BJ (cell line): ENCODE data around the gene UBA5. TPM values are rescaled to one million over a fixed set of nuclear protein-coding genes. Genes with fewer than 3 reads are reported as not detected.
"Not testable (repeated sequence)": the region's sequence is repeated elsewhere in the genome, so short reads cannot be mapped to it uniquely, and the experiment has no call there.

Experiments
- CTCF ChIA-PET: fragments of 350-600 bp; formaldehyde crosslinking; extraction: SDS; loops from one replicate; lab custom pipeline; 2021; ENCODE audit warnings: antibody characterized with exemption, inconsistent platforms; lab: Yijun Ruan, JAX
- POLR2A ChIA-PET: fragments of 300-600 bp; sonication (Branson Sonifier 250); formaldehyde crosslinking; extraction: SDS; loops from one replicate; lab custom pipeline; 2021; ENCODE audit warnings: antibody characterized with exemption; lab: Charles Lee
- DNase-seq: peaks from one replicate; pipeline ENCODE4 v3.0.0-alpha.2; 2011; ENCODE audit warnings: low read depth
- H3K27me3 ChIP-seq: 2 replicates; pipeline ENCODE4 v1.6.0; 2011; ENCODE audit warnings: low read length; ENCODE audit not compliant: control insufficient read depth, insufficient read depth
- H3K36me3 ChIP-seq: 2 replicates; pipeline ENCODE4 v1.5.1; 2011; ENCODE audit warnings: low read length; ENCODE audit not compliant: control insufficient read depth, insufficient read depth
- H3K4me3 ChIP-seq: 2 replicates; pipeline ENCODE4 v1.5.1; 2011; ENCODE audit warnings: low read depth, mild to moderate bottlenecking, control low read depth, low read length
- polyA plus RNA-seq: library from polyadenylated mRNA; depleted of rRNA; stranded (reverse); fragments of >200 nt; gene quantifications from 2 replicates; pipeline ENCODE4 v1.2.3, GENCODE V29; 2011
- TF ChIP-seq, protein P1 (sequence below): IDR thresholded peaks from 2 replicates; pipeline ENCODE4 v1.5.1; 2011; ENCODE audit warnings: low read depth, mild to moderate bottlenecking, control low read depth, inconsistent platforms, low read length, moderate library complexity; ENCODE audit not compliant: insufficient read depth

Gene UBA5
- polyA plus RNA-seq, 1 experiment = 26.2 TPM

DNA sequence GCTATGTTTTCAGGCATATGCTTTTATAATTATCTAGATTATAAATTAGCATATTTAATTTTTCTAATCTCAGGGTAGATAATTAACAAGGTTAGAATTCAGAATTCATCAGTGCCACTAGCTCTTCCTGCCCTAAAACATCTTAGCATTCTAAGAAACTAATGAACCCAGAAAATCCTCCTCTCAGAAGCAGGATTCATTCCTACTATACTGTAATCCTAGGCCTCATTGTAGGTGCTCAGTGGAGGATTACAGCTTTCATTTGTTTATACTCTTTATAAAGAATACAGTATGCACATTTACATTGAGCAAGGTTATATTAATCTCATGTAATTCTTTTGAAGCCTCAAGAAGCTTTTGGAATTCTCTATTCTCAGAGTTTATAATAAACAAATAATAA, 21.4 kb upstream of the UBA5 start:
- DNase-seq = no peak
- CTCF ChIA-PET = interaction anchor here (0.6 to 6.7 kb wide), 3 partner anchors 95 to 102 kb away, joined by 3 to 137 read pairs (median 3); no protein-coding TSS in a partner anchor
- POLR2A ChIA-PET = no interaction called here
- TF ChIP-seq, protein P1, sequence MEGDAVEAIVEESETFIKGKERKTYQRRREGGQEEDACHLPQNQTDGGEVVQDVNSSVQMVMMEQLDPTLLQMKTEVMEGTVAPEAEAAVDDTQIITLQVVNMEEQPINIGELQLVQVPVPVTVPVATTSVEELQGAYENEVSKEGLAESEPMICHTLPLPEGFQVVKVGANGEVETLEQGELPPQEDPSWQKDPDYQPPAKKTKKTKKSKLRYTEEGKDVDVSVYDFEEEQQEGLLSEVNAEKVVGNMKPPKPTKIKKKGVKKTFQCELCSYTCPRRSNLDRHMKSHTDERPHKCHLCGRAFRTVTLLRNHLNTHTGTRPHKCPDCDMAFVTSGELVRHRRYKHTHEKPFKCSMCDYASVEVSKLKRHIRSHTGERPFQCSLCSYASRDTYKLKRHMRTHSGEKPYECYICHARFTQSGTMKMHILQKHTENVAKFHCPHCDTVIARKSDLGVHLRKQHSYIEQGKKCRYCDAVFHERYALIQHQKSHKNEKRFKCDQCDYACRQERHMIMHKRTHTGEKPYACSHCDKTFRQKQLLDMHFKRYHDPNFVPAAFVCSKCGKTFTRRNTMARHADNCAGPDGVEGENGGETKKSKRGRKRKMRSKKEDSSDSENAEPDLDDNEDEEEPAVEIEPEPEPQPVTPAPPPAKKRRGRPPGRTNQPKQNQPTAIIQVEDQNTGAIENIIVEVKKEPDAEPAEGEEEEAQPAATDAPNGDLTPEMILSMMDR = no peak
- Histone ChIP-seq H3K27me3 (no peaks in the 10 kb centered on the region), H3K4me3 (no peak overlapping the region), H3K36me3 (no peaks in the 10 kb centered on the region)

DNA sequence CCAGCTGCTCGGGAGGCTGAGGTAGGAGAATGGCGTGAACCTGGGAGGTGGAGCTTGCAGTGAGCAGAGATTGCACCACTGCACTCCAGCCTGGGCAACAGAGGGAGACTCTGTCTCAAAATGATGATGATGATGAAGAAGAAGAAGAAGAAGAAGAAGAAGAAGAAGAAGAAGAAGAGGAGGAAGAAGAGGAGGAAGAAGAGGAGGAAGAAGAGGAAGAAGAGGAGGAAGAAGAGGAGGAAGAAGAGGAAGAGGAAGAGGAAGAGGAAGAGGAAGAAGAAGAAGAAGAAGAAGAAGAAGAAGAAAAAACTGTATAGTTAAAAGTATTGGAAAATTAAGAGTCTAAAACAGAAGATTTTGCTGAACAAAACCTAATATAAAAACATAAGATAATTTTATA, 18.7 kb upstream of the UBA5 start:
- H3K36me3 ChIP-seq, DNase-seq, H3K27me3 ChIP-seq, H3K4me3 ChIP-seq: not testable (repeated sequence)
- ChIA-PET CTCF (interaction anchor here (0.6 to 6.7 kb wide), 8 partner anchors 11 to 288 kb away, joined by 3 to 137 read pairs (median 6); partner anchors contain the start of gene ACAD11), POLR2A (interaction anchor here (0.7 kb wide), 1 partner anchor 11 kb away, joined by 3 read pairs; no protein-coding TSS in a partner anchor)

GRCh38 chr3:132641837-132642538, 18.1 kb upstream of the UBA5 start:
- H3K4me3 ChIP-seq = no peak overlapping the region
- H3K36me3 ChIP-seq = no peaks in the 10 kb centered on the region
- CTCF ChIA-PET = interaction anchor here (0.6 to 6.7 kb wide), 12 partner anchors 10 to 291 kb away, joined by 3 to 137 read pairs (median 4); partner anchors contain the start of gene ACAD11
- POLR2A ChIA-PET = interaction anchor here (0.7 kb wide), 1 partner anchor 11 kb away, joined by 3 read pairs; no protein-coding TSS in a partner anchor
- DNase-seq = no peak
- no peaks in the 10 kb centered on the region for H3K27me3 ChIP-seq
- TF ChIP-seq, protein P1 = peak; percentile 59

- Histone ChIP-seq H3K27me3 (no peaks in the 10 kb centered on the region), H3K36me3 (no peaks in the 10 kb centered on the region), H3K4me3 (no peak overlapping the region)
- no peak for DNase-seq
- ChIA-PET POLR2A (no interaction called here), CTCF (interaction anchor here (1.0 to 6.7 kb wide), 13 partner anchors 10 to 300 kb away, joined by 3 to 137 read pairs (median 4); partner anchors contain the start of gene ACAD11)
- TF ChIP-seq, protein P1 = no peak
Observed at GRCh38 chr3:132642539-132642847, 17.6 kb upstream of the UBA5 start.

GRCh38 chr3:132643366-132643765, 16.8 kb upstream of the UBA5 start:
- no peaks in the 10 kb centered on the region for H3K27me3 ChIP-seq
- DNase-seq = no peak
- H3K4me3 ChIP-seq = no peak overlapping the region
- POLR2A ChIA-PET = no interaction called here
- CTCF ChIA-PET = interaction anchor here (0.7 to 6.7 kb wide), 16 partner anchors 9 to 301 kb away, joined by 3 to 137 read pairs (median 4); partner anchors contain the start of gene ACAD11
- TF ChIP-seq, protein P1 = no peak
- no peaks in the 10 kb centered on the region for H3K36me3 ChIP-seq
